Endothelial cell of umbilical vein (primary cell): ENCODE measurements around the gene CYP3A5. TPM values are rescaled to one million over a fixed set of nuclear protein-coding genes. Genes with fewer than 3 reads are reported as not detected.

Experiments used
- BruUV-seq: library from RNA; stranded (reverse); fragments of 400-500 nt; replicated peaks from 2 replicates; lab custom pipeline; 2021; lab: Mats Ljungman, UMichigan
- CTCF ChIA-PET: fragments of 300-600, 350-600 bp; sonication (Branson Sonifier 250); formaldehyde crosslinking; loops from one replicate; lab custom pipeline; 2021; ENCODE audit warnings: antibody characterized with exemption, inconsistent platforms; lab: Charles Lee
- POLR2A ChIA-PET: fragments of 300-600, 350-600 bp; sonication (Branson Sonifier 250); formaldehyde crosslinking; loops from one replicate; lab custom pipeline; 2021; ENCODE audit warnings: antibody characterized with exemption, inconsistent platforms; lab: Charles Lee
- DNase-seq: peaks from one replicate; pipeline ENCODE4 v3.0.0-alpha.2; 2011; ENCODE audit warnings: low read depth, low spot score
- FAIRE-seq: peaks from 2 replicates; lab custom pipeline; 2011; peaks lifted over from hg19 to GRCh38; lab: Jason Lieb, UNC
- H2AFZ ChIP-seq: 2 replicates; pipeline ENCODE4 v1.6.0; 2012; ENCODE audit warnings: low read depth, low read length, control low read depth, inconsistent platforms
- H3K27ac ChIP-seq: 2 replicates; pipeline ENCODE4 v1.5.1; 2011; ENCODE audit warnings: low read depth, mild to moderate bottlenecking, control low read depth, low read length, moderate library complexity; ENCODE audit not compliant: insufficient read depth
- H3K27me3 ChIP-seq, 2 experiments: 2 replicates each; pipeline versions ENCODE4 v1.6.0 to v1.6.1; 2011; ENCODE audit warnings: low read length in 2 of 2, mixed read lengths in 1 of 2; ENCODE audit not compliant: control insufficient read depth in 2 of 2, insufficient read depth in 2 of 2
- H3K36me3 ChIP-seq, 2 experiments: 2 replicates in 1 of 2; 3 replicates in 1 of 2; pipeline ENCODE4 v1.5.1; 2011; ENCODE audit warnings: low read length in 2 of 2, mild to moderate bottlenecking in 1 of 2, moderate library complexity in 1 of 2; ENCODE audit not compliant: control insufficient read depth in 2 of 2, insufficient read depth in 2 of 2; ENCODE audit errors: extremely low read depth in 1 of 2
- H3K4me1 ChIP-seq: 3 replicates; pipeline ENCODE4 v1.5.1; 2011; ENCODE audit warnings: mild to moderate bottlenecking, low read length; ENCODE audit not compliant: control insufficient read depth, insufficient read depth; ENCODE audit errors: extremely low read depth
- H3K4me2 ChIP-seq: 2 replicates; pipeline ENCODE4 v1.6.1; 2011; ENCODE audit warnings: low read length, control low read depth, mixed read lengths; ENCODE audit not compliant: insufficient read depth
- H3K4me3 ChIP-seq, 3 experiments: fragments of 200-600 bp in 1 of 3; sonication (generic), shearing (Covaris generic) in 1 of 3; replicated peaks in 1 of 3; 2 replicates each; pipeline ENCODE4 v1.5.1; 2011 to 2016; ENCODE audit warnings: control low read depth in 3 of 3, low read length in 3 of 3, mild to moderate bottlenecking in 2 of 3, inconsistent platforms in 1 of 3, low read depth in 1 of 3, moderate library complexity in 1 of 3; ENCODE audit not compliant: insufficient read depth in 1 of 3
- H3K79me2 ChIP-seq: 2 replicates; pipeline ENCODE4 v1.6.0; 2012; ENCODE audit warnings: low read length, inconsistent platforms; ENCODE audit not compliant: control insufficient read depth, insufficient read depth
- H3K9ac ChIP-seq: replicated peaks from 2 replicates; pipeline ENCODE3; 2011; ENCODE audit warnings: low read length, control low read depth; ENCODE audit not compliant: insufficient read depth; ENCODE audit errors: extremely low read depth
- H3K9me1 ChIP-seq: replicated peaks from 3 replicates; pipeline ENCODE4 v1.6.0; 2011; ENCODE audit warnings: mild to moderate bottlenecking, low read length; ENCODE audit not compliant: control insufficient read depth, insufficient read depth; ENCODE audit errors: extremely low read depth
- H3K9me3 ChIP-seq: replicated peaks from 2 replicates; pipeline ENCODE4 v1.5.1; 2012; ENCODE audit warnings: low read length, inconsistent platforms; ENCODE audit not compliant: control insufficient read depth, insufficient read depth
- H4K20me1 ChIP-seq: replicated peaks from 2 replicates; pipeline ENCODE3; 2011; ENCODE audit warnings: mild to moderate bottlenecking, low read length; ENCODE audit not compliant: control insufficient read depth, insufficient read depth; ENCODE audit errors: extremely low read depth
- EZH2 ChIP-seq: IDR thresholded peaks from 2 replicates; pipeline ENCODE4 v1.6.1; 2012; ENCODE audit warnings: borderline replicate concordance, low read depth, mild to moderate bottlenecking, moderate library complexity, low read length, inconsistent platforms; ENCODE audit not compliant: severe bottlenecking
- GATA2 ChIP-seq: IDR thresholded peaks from 2 replicates; pipeline ENCODE4 v1.7.0; 2011; ENCODE audit warnings: low read depth, mild to moderate bottlenecking, moderate library complexity, mixed read lengths, low read length; ENCODE audit not compliant: insufficient read length, insufficient read depth
- JUN ChIP-seq: IDR thresholded peaks from 2 replicates; pipeline ENCODE4 v1.6.1; 2011; ENCODE audit warnings: borderline replicate concordance, low read depth; ENCODE audit not compliant: insufficient read length, insufficient read depth
- MAX ChIP-seq: IDR thresholded peaks from 2 replicates; pipeline ENCODE4 v1.6.1; 2011; ENCODE audit not compliant: insufficient read depth, insufficient read length
- MYC ChIP-seq: IDR thresholded peaks from one replicate; pipeline ENCODE4 v1.6.1; 2011; ENCODE audit warnings: mild to moderate bottlenecking, low read depth, low read length
- POLR2AphosphoS5 ChIP-seq: IDR thresholded peaks from 2 replicates; pipeline ENCODE4 v1.6.1; 2012; ENCODE audit warnings: low read depth, mild to moderate bottlenecking, control low read depth, low read length, moderate library complexity; ENCODE audit not compliant: insufficient read depth
- dilution Hi-C: fragments of 300-500 bp; cut with MboI; formaldehyde crosslinking; loops from one replicate; pipeline ENCODE4 v1.15.0; 2019; ENCODE audit warnings: low sequenced_read_pairs; ENCODE audit not compliant: extremely low pct_ligation_motif_present
- intact Hi-C: fragments of 100-400 bp; cut with micrococcal nuclease; formaldehyde crosslinking; loops from one replicate; pipeline ENCODE4 v1.10.0; 2022
- polyA plus RNA-seq, 4 experiments: library from polyadenylated mRNA; depleted of rRNA in 3 of 4; stranded (reverse) in 3 of 4; unstranded in 1 of 4; fragments of >200 nt; gene quantifications; 2 replicates each; pipeline versions ENCODE4 v1.2.1 to v1.2.3, GENCODE V29; 2011 to 2012; ENCODE audit warnings: missing spikeins in 1 of 4
- total RNA-seq: library from RNA; stranded (reverse); gene quantifications from 2 replicates; pipeline ENCODE4 v1.2.3, GENCODE V29; 2021
- TF ChIP-seq, protein P1 (sequence below), 2 donors: IDR thresholded peaks; 1 replicate in 1 of 2; 2 replicates in 1 of 2; pipeline ENCODE4 v1.5.1; 2011; ENCODE audit warnings: low read length in 2 of 2, mild to moderate bottlenecking in 2 of 2, moderate library complexity in 2 of 2, control low read depth in 1 of 2, inconsistent platforms in 1 of 2, low read depth in 1 of 2; ENCODE audit not compliant: insufficient read depth in 1 of 2; ENCODE audit errors: extremely low read depth in 1 of 2

The CYP3A5 gene
- total and polyA plus RNA-seq, 2 donors (not counting 3 experiments of a cell fraction or from before 2014, with no cell fraction given): not detected

DNA sequence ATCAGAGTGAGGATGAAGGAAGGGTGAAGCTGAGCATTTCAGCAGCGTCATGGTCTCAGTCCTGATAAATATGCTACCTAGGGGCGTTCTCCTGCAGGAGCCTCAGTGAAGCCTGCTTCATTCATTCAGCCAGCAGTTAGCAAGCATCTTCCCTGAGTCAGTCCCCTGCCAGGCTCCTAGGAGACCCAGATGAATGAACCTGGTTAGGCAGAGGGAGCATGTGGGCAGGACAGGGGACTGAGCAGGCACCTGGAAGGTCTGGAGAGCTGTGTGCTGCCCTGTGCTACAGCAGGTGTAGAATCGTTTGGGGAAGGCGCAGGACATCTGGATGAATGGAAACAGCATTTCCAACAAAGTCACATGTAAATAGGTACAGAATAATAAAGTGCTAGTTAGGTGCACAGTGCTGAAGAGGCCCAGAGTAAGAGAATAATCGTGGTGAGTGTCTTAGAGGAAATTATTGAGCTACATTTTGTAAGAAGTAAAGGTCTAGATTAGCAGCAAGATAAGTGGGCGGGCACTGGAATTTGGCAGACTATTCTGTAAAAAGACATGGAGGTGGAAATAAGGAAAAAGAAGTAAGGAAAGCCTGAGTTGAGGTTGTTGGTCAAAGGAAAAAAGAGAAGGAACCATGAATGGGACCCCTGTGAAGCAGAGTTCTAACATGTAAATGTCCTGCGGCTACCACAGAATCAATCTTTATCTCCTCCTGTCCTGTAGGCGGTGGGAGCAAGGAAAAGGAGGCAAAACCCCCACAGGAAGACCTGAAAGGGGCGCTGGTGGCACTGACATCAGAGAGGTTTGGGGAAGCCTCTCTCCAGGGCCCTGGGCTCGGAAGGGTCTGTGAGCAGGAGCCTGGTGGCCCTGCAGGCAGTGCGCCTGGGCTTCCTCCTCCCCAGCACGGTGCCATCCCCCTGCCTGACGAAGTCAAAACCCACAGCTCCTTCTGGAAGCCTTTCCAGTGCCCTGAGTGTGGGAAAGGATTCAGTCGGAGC is 51.0 kb downstream of the CYP3A5 start:
- H3K4me2 ChIP-seq: no peak overlapping the region
- intact Hi-C loops: no loop called here
- no peak for FAIRE-seq

More for the DNA sequence above, 51.0 kb downstream of the CYP3A5 start:
- Histone ChIP-seq H4K20me1 (no peaks in the 10 kb centered on the region), H3K9me1 (no peaks in the 10 kb centered on the region), H3K36me3 (peaks cover 25 to 50% of the 10 kb centered on the region in 2 experiments), H3K27ac (no peak overlapping the region), H3K27me3 (no peaks in the 10 kb centered on the region), H3K79me2 (no peaks in the 10 kb centered on the region), H3K4me1 (no peaks in the 10 kb centered on the region), H3K9ac (no peak overlapping the region), H3K4me3 (no peak overlapping the region), H2AFZ (no peak overlapping the region), H3K9me3 (no peaks in the 10 kb centered on the region)
- POLR2A ChIA-PET: no interaction called here
- TF ChIP-seq, protein P1, sequence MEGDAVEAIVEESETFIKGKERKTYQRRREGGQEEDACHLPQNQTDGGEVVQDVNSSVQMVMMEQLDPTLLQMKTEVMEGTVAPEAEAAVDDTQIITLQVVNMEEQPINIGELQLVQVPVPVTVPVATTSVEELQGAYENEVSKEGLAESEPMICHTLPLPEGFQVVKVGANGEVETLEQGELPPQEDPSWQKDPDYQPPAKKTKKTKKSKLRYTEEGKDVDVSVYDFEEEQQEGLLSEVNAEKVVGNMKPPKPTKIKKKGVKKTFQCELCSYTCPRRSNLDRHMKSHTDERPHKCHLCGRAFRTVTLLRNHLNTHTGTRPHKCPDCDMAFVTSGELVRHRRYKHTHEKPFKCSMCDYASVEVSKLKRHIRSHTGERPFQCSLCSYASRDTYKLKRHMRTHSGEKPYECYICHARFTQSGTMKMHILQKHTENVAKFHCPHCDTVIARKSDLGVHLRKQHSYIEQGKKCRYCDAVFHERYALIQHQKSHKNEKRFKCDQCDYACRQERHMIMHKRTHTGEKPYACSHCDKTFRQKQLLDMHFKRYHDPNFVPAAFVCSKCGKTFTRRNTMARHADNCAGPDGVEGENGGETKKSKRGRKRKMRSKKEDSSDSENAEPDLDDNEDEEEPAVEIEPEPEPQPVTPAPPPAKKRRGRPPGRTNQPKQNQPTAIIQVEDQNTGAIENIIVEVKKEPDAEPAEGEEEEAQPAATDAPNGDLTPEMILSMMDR (IDR thresholded peaks at IDR 0.05; ENCODE audit: extremely low read depth in 1 of 2, insufficient read depth in 1 of 2, low read depth in 1 of 2, low read length in 2 of 2): no peak
- TF ChIP-seq MAX (no peak), POLR2AphosphoS5 (no peak), EZH2 (no peak), GATA2 (no peak), JUN (no peak), MYC (no peak)
- no TSS peak for BruUV-seq
- no peak for DNase-seq
- CTCF ChIA-PET: no interaction called here
- dilution Hi-C loops: no loop called here
